HG03159 (cell line): ENCODE data around the gene SNRNP70.
"Not testable (repeated sequence)": the region's sequence is repeated elsewhere in the genome, so short reads cannot be mapped to it uniquely, and the experiment has no call there.

Experiments
- ATAC-seq: cut with Tn5 transposase; IDR thresholded peaks from one replicate; pipeline ENCODE4 v1.9.1; 2021; ENCODE audit warnings: mild to moderate bottlenecking, moderate library complexity; ENCODE audit not compliant: unreplicated experiment

SNRNP70 gene

DNA sequence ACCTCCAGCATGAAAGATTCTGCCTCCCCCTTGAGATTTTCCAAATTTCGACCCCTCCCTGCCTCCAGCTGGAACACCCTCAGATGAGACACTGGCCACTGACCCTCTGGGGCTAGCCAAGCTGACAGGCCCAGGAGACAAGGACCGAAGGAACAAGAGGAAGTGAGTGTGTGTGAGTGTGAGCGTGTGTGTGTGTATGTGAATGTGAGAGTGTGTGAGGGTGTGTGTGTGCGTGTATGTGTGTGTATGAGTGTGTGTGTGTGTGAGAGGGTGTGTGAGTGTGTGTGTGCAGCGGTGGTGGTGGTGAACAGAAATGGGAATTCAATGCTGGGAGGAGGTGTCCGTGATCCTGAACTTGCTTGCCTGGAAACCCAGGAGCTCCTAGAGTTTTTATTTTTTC is 56.1 kb downstream of the SNRNP70 start:
- ATAC-seq: no peak

DNA sequence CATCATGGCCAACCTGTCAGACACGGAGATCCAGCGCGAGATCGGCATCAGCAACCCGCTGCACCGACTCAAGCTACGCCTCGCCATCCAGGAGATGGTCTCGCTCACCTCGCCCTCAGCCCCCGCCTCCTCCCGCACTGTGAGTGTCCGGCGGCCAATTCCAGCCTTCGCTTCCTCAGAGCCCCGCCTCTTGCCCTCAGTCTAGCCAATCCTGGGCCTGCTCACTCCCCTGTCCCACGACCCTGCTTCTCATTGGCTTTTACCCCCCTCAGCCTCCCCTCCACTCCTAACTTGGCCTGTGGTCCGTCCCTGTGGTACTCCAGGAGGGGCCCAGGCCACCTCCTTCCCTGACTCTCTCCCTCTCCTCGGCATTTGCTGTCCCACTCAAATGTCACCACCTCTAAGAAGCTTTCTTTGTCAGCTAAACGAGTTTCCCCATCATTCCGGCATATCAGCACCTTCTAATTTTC is 57.6 kb downstream of the SNRNP70 start:
- ATAC-seq: no peak

GRCh38 chr19:49145573-49146407 is 60.5 kb downstream of the SNRNP70 start:
- no peak for ATAC-seq

DNA sequence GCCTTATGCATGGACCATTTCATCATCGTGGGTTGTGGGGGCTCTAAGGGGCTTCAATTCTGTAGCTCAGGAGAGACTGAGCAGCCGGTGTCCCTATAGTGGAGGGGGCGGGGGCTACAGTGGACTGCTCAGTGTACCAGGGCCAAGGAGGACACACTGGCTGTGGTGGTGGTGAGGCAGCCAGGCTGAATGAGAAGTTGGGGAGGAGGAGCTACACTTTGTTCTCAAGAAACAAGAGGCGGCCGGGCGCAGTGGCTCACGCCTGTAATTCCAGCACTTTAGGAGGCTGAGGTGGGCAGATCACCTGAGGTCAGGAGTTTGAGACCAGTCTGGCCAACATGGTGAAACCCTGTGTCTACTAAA is 61.1 kb downstream of the SNRNP70 start:
- not testable (repeated sequence) for ATAC-seq

DNA sequence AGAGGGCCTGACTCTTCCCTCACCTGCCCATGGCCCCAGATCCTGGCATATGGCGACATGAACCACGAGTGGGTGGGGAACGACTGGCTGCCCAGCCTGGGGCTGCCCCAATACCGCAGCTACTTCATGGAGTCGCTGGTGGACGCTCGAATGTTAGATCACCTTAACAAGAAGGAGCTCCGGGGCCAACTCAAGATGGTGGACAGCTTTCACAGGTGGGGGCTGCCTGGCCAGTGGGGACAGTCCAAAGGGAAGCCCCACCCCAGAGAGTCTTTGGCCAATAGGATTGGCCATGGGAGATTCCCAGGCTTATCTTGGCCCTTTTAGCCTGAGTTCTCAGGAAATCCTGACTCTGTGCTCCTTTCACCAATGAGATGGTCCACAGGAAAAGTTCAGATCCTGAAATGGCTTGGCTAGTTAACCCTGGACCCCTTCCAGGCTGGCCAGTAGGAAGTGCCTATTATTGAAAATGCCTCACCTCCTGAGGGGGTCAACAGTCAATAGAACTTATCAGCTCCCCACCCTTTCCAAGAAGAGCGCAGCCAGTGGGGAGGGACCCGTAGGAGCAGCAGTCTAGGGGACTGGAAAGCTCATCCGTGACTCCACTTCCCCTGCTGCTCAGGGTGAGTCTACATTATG is 62.9 kb downstream of the SNRNP70 start:
- no peak for ATAC-seq

DNA sequence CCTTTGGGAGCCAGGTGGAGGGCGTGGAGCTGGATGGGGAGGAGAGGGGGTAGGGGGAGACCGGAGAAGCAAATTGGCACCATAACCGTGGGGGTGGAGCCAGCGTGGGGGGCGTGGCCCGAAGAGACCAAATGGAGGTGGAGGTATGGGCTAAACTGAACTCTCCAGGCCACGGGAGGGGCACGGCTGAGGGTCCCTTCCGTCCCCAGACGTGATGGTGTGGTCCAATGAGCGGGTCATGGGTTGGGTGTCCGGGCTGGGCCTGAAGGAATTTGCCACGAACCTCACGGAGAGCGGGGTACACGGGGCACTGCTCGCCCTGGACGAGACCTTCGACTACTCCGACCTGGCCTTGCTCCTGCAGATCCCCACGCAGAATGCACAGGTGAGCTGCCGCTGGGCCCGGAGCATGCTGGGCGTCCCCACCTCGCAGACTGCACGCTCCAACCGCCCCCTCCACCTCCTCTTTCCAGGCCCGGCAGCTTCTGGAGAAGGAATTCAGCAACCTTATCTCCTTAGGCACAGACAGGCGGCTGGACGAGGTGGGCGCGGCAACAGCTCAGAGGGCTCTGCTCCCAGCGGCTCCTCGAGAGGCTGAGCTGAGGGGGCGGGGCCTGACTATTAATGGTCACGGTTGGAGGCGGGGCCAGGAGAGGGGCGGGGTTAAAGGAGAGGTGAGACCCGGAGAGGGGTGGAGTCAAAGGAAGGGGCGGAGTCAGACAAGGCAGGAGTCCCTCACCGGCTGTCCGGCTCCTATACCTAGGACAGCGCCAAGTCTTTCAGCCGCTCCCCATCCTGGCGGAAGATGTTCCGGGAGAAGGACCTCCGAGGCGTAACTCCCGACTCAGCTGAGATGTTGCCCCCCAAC is 63.8 kb downstream of the SNRNP70 start:
- no peak for ATAC-seq

GRCh38 chr19:49149652-49150105 is 64.4 kb downstream of the SNRNP70 start:
- ATAC-seq: no peak

- no peak for ATAC-seq
Measured at GRCh38 chr19:49150106-49150943, 65.1 kb downstream of the SNRNP70 start.

- no peak for ATAC-seq
Measured at GRCh38 chr19:49150944-49151243, 65.6 kb downstream of the SNRNP70 start.

- no peak for ATAC-seq
Measured at GRCh38 chr19:49151267-49152118, 66.2 kb downstream of the SNRNP70 start.

- no peak for ATAC-seq
Measured at GRCh38 chr19:49152119-49152550, 66.9 kb downstream of the SNRNP70 start.

- no peak for ATAC-seq
Measured at GRCh38 chr19:49153167-49153809, 68.0 kb downstream of the SNRNP70 start.

DNA sequence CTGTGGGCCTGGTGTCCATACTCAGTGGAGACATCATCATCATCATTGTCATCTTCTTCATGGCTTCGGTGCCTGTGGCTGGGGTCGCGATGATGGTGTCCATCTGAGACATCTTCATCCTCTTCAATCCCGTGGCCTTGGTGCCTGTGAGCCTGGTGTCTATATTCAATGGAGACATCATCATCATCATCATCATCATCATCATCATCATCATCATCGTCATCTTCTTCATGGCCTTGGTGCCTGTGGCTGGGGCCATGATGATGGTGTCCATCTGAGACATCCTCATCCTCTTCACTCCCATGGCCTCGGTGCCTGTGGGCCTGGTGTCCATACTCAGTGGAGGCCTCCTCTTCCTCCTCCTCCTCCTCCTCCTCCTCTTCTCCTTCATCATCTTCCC is 69.0 kb downstream of the SNRNP70 start:
- ATAC-seq: no peak

GRCh38 chr19:49155005-49155819 is 70.0 kb downstream of the SNRNP70 start, which contains the start of gene HRC:
HRC (minus strand) TSS chr19:49155396; CDS start chr19:49155237, 159 bp downstream.
- ATAC-seq: no peak

DNA sequence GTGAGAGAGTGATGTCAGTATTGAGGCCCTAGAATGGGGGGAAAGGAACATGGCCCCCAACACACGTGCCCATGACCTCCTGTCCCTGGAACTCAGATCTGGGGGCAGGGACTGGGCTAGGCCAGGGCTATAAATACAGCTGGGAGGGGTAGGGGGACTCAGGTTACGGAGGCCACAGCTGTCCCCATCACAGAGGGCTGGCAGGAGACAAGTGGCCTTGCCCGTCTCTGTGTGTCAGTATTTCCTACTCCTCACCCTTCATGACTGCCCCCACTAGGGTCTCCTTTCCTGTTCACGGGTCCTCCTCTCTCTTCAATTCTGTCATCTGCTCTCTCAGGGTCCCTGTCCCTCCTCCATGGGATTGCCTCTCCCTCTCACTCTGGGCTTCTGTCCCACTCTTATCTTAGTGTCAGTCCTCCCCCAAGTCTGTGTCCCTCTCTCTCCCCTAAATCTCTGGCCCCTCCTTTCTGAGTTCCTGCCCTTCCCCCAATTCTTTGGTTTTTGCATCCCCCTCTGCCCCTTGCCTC is 70.6 kb downstream of the SNRNP70 start:
- ATAC-seq: no peak

GRCh38 chr19:49157445-49158224 is 72.4 kb downstream of the SNRNP70 start, which contains the start of gene TRPM4:
TRPM4 (plus strand) TSS chr19:49157792; CDS start chr19:49157867, 75 bp downstream.
- ATAC-seq: no peak
